Subcutaneous abdominal adipose tissue (tissue), 5 donors: Measurements from ENCODE around the gene EMX2.

Experiments
- H3K27ac ChIP-seq: one replicate; pipeline ENCODE4 v1.7.0; 2013; ENCODE audit warnings: low read depth, mild to moderate bottlenecking, inconsistent platforms, low read length, moderate library complexity
- H3K27me3 ChIP-seq, 5 donors: one replicate each; pipeline ENCODE4 v1.7.0; 2013; ENCODE audit warnings: low read length in 5 of 5, inconsistent platforms in 1 of 5; ENCODE audit not compliant: control insufficient read depth in 5 of 5, insufficient read depth in 4 of 5
- H3K36me3 ChIP-seq, 5 donors: one replicate each; pipeline ENCODE4 v1.7.0; 2013; ENCODE audit warnings: low read length in 5 of 5; ENCODE audit not compliant: control insufficient read depth in 5 of 5, insufficient read depth in 5 of 5
- H3K4me1 ChIP-seq, 5 donors: one replicate each; pipeline ENCODE4 v1.7.0; 2013; ENCODE audit warnings: low read length in 5 of 5, mild to moderate bottlenecking in 3 of 5, moderate library complexity in 1 of 5; ENCODE audit not compliant: control insufficient read depth in 5 of 5, insufficient read depth in 5 of 5
- H3K4me3 ChIP-seq, 5 donors: one replicate each; pipeline ENCODE4 v1.7.0; 2013; ENCODE audit warnings: low read length in 5 of 5, low read depth in 1 of 5
- H3K9ac ChIP-seq, 5 donors: one replicate each; pipeline ENCODE4 v1.7.0; 2013; ENCODE audit warnings: low read length in 5 of 5, mild to moderate bottlenecking in 4 of 5, moderate library complexity in 3 of 5
- H3K9me3 ChIP-seq, 5 donors: one replicate each; pipeline ENCODE4 v1.7.0; 2013; ENCODE audit warnings: low read length in 5 of 5; ENCODE audit not compliant: control insufficient read depth in 5 of 5
- donor health status: healthy.
- donor health status: healthy.
- donor health status: healthy.
- donor health status: healthy.
- donor health status: healthy.

Gene EMX2

GRCh38 chr10:117555017-117555416 is 12.5 kb downstream of the EMX2 start:
- Histone ChIP-seq H3K27ac (no peak overlapping the region), H3K9ac (no peak overlapping the region), H3K4me3 (no peak overlapping the region), H3K27me3 (peaks cover 11 to 42% (median 38%) of the 10 kb centered on the region in 5 donors), H3K4me1 (peaks cover 3 to 23% (median 20%) of the 10 kb centered on the region in 5 donors), H3K9me3 (no peaks in the 10 kb centered on the region), H3K36me3 (no peaks in the 10 kb centered on the region)

- Histone ChIP-seq H3K27ac (no peak overlapping the region), H3K9me3 (no peaks in the 10 kb centered on the region), H3K27me3 (peaks cover 11 to 38% (median 36%) of the 10 kb centered on the region in 5 donors)
Observed at GRCh38 chr10:117555863-117556262, 13.3 kb downstream of the EMX2 start.

GRCh38 chr10:117556356-117556755 is 13.8 kb downstream of the EMX2 start:
- Histone ChIP-seq H3K27ac (no peak overlapping the region), H3K27me3 (peaks cover 11 to 38% (median 34%) of the 10 kb centered on the region in 5 donors), H3K9ac (no peak overlapping the region), H3K4me3 (no peak overlapping the region), H3K36me3 (no peaks in the 10 kb centered on the region), H3K9me3 (no peaks in the 10 kb centered on the region), H3K4me1 (peaks cover 3 to 23% (median 20%) of the 10 kb centered on the region in 5 donors)

More at GRCh38 chr10:117555863-117556262, 13.3 kb downstream of the EMX2 start:
- H3K4me3 ChIP-seq = no peak overlapping the region
- no peaks in the 10 kb centered on the region for H3K36me3 ChIP-seq
- peaks cover 3 to 23% (median 20%) of the 10 kb centered on the region in 5 donors for H3K4me1 ChIP-seq
- no peak overlapping the region for H3K9ac ChIP-seq

GRCh38 chr10:117559712-117560111 is 17.2 kb downstream of the EMX2 start:
- H3K4me3 ChIP-seq = no peak overlapping the region
- peaks cover 5 to 17% (median 12%) of the 10 kb centered on the region in 5 donors for H3K27me3 ChIP-seq
- no peak overlapping the region for H3K27ac ChIP-seq
- H3K9ac ChIP-seq = no peak overlapping the region
- no peaks in the 10 kb centered on the region for H3K36me3 ChIP-seq
- no peaks in the 10 kb centered on the region for H3K9me3 ChIP-seq
- H3K4me1 ChIP-seq = no peaks in the 10 kb centered on the region

GRCh38 chr10:117560942-117561341 is 18.4 kb downstream of the EMX2 start:
- Histone ChIP-seq H3K4me3 (no peak overlapping the region), H3K27ac (no peak overlapping the region), H3K9me3 (no peaks in the 10 kb centered on the region), H3K36me3 (no peaks in the 10 kb centered on the region), H3K9ac (no peak overlapping the region), H3K27me3 (peaks cover 0 to 10% (median 7%) of the 10 kb centered on the region in 5 donors), H3K4me1 (no peaks in the 10 kb centered on the region)

- Histone ChIP-seq H3K9me3 (no peaks in the 10 kb centered on the region), H3K36me3 (no peaks in the 10 kb centered on the region), H3K9ac (no peak overlapping the region), H3K4me1 (no peaks in the 10 kb centered on the region), H3K27ac (no peak overlapping the region), H3K4me3 (no peak overlapping the region), H3K27me3 (peaks cover 0 to 6% (median 3%) of the 10 kb centered on the region in 5 donors)
Observed at GRCh38 chr10:117562220-117562619, 19.7 kb downstream of the EMX2 start.

GRCh38 chr10:117562896-117563737 is 20.6 kb downstream of the EMX2 start:
- Histone ChIP-seq H3K9me3 (no peaks in the 10 kb centered on the region), H3K36me3 (no peaks in the 10 kb centered on the region), H3K27me3 (peaks cover 0 to 9% (median 3%) of the 10 kb centered on the region in 5 donors), H3K27ac (no peak overlapping the region), H3K4me1 (no peaks in the 10 kb centered on the region), H3K4me3 (no peak overlapping the region), H3K9ac (no peak overlapping the region)

- H3K27me3 ChIP-seq = peaks cover 0 to 9% (median 3%) of the 10 kb centered on the region in 5 donors
- H3K4me1 ChIP-seq = no peaks in the 10 kb centered on the region
- H3K9ac ChIP-seq = no peak overlapping the region
- no peak overlapping the region for H3K27ac ChIP-seq
- no peak overlapping the region for H3K4me3 ChIP-seq
- H3K36me3 ChIP-seq = no peaks in the 10 kb centered on the region
- no peaks in the 10 kb centered on the region for H3K9me3 ChIP-seq
Observed at GRCh38 chr10:117563780-117564179, 21.2 kb downstream of the EMX2 start.

- Histone ChIP-seq H3K4me1 (peaks cover 0 to 12% (median 11%) of the 10 kb centered on the region in 5 donors), H3K27ac (no peak overlapping the region), H3K36me3 (no peaks in the 10 kb centered on the region), H3K4me3 (no peak overlapping the region), H3K9me3 (no peaks in the 10 kb centered on the region), H3K9ac (no peak overlapping the region), H3K27me3 (peaks cover 0 to 11% (median 3%) of the 10 kb centered on the region in 5 donors)
Observed at GRCh38 chr10:117565068-117565467, 22.5 kb downstream of the EMX2 start.

- no peak overlapping the region for H3K9ac ChIP-seq
- no peaks in the 10 kb centered on the region for H3K36me3 ChIP-seq
- peaks cover 0 to 7% (median 5%) of the 10 kb centered on the region in 5 donors for H3K27me3 ChIP-seq
- no peak overlapping the region for H3K27ac ChIP-seq
- no peaks in the 10 kb centered on the region for H3K9me3 ChIP-seq
- H3K4me1 ChIP-seq = peaks cover 0 to 14% (median 12%) of the 10 kb centered on the region in 5 donors
- no peak overlapping the region for H3K4me3 ChIP-seq
Observed at GRCh38 chr10:117568334-117568733, 25.8 kb downstream of the EMX2 start.
